Type B pancreatic cell (in vitro differentiated cells): ENCODE measurements around the gene SLC22A31. TPM values are rescaled to one million over a fixed set of nuclear protein-coding genes. Genes with fewer than 3 reads are reported as not detected.
"Not testable (repeated sequence)": the region's sequence is repeated elsewhere in the genome, so short reads cannot be mapped to it uniquely, and the experiment has no call there.

Source experiments
- DNase-seq: peaks from one replicate; pipeline ENCODE4 v3.0.0; 2021; ENCODE audit warnings: mixed read lengths; ENCODE audit not compliant: unreplicated experiment; ENCODE audit errors: extremely low spot score
- H3K27ac Mint-ChIP-seq: 2 replicates; pipeline ENCODE4 v1.8.0; 2021; ENCODE audit warnings: mild to moderate bottlenecking, mixed read lengths
- H3K27me3 Mint-ChIP-seq: 2 replicates; pipeline ENCODE4 v1.8.0; 2021; ENCODE audit warnings: mixed read lengths
- H3K36me3 Mint-ChIP-seq: 2 replicates; pipeline ENCODE4 v1.8.0; 2021; ENCODE audit warnings: mixed read lengths
- H3K4me1 Mint-ChIP-seq: one replicate; pipeline ENCODE4 v1.8.0; 2021; ENCODE audit warnings: mixed read lengths; ENCODE audit not compliant: unreplicated experiment
- H3K4me3 Mint-ChIP-seq: 2 replicates; pipeline ENCODE4 v1.8.0; 2021; ENCODE audit warnings: mild to moderate bottlenecking, mixed read lengths
- H3K9me3 Mint-ChIP-seq: 2 replicates; pipeline ENCODE4 v1.8.0; 2021; ENCODE audit warnings: mixed read lengths
- CTCF ChIP-seq: fragments of 200-600 bp; sonication (generic); conservative IDR thresholded peaks from 2 replicates; pipeline ENCODE4 v1.5.0; 2021; ENCODE audit warnings: antibody characterized with exemption, mild to moderate bottlenecking
- total RNA-seq: library from RNA; stranded (reverse); gene quantifications from 2 replicates; pipeline ENCODE4 v1.2.1, GENCODE V29; 2021; ENCODE audit warnings: low replicate concordance

The SLC22A31 gene
- total RNA-seq, 1 donor from 2014 or later = 2.9 TPM

GRCh38 chr16:89189358-89190025 is 10.8 kb downstream of the SLC22A31 start:
- peak overlapping the region; percentile 50 for H3K27ac Mint-ChIP-seq
- no peaks in the 10 kb centered on the region for H3K36me3 Mint-ChIP-seq
- peaks cover 19% of the 10 kb centered on the region for H3K27me3 Mint-ChIP-seq
- no peaks in the 10 kb centered on the region for H3K9me3 Mint-ChIP-seq
- TF ChIP-seq CTCF = no peak
- DNase-seq = no peak
- H3K4me3 Mint-ChIP-seq = peak overlapping the region; percentile 31
- H3K4me1 Mint-ChIP-seq = no peaks in the 10 kb centered on the region

GRCh38 chr16:89188471-89189357 is 11.6 kb downstream of the SLC22A31 start:
- not testable (repeated sequence) for H3K36me3 Mint-ChIP-seq, H3K9me3 Mint-ChIP-seq, DNase-seq, H3K4me1 Mint-ChIP-seq, H3K4me3 Mint-ChIP-seq
- peak overlapping the region; percentile 50 for H3K27ac Mint-ChIP-seq
- peaks cover 20% of the 10 kb centered on the region for H3K27me3 Mint-ChIP-seq

GRCh38 chr16:89187770-89188392 is 12.5 kb downstream of the SLC22A31 start:
- Mint-ChIP-seq H3K4me1 (no peaks in the 10 kb centered on the region), H3K4me3 (peak overlapping the region; percentile 34), H3K36me3 (no peaks in the 10 kb centered on the region), H3K27ac (peak overlapping the region; percentile 58), H3K9me3 (no peaks in the 10 kb centered on the region), H3K27me3 (peaks cover 23% of the 10 kb centered on the region)
- no peak for DNase-seq
- no peak for TF ChIP-seq CTCF

- Mint-ChIP-seq H3K27me3 (peaks cover 23% of the 10 kb centered on the region), H3K36me3 (no peaks in the 10 kb centered on the region), H3K4me1 (no peaks in the 10 kb centered on the region), H3K9me3 (no peaks in the 10 kb centered on the region), H3K4me3 (peak overlapping the region; percentile 34), H3K27ac (peak overlapping the region; percentile 58)
- no peak for TF ChIP-seq CTCF
- no peak for DNase-seq
Observed at GRCh38 chr16:89187032-89187769, 13.1 kb downstream of the SLC22A31 start.

GRCh38 chr16:89186593-89187031 is 13.7 kb downstream of the SLC22A31 start:
- not testable (repeated sequence) for H3K4me3 Mint-ChIP-seq, H3K36me3 Mint-ChIP-seq, H3K27ac Mint-ChIP-seq, H3K4me1 Mint-ChIP-seq, DNase-seq, H3K9me3 Mint-ChIP-seq
- H3K27me3 Mint-ChIP-seq = peaks cover 23% of the 10 kb centered on the region

- H3K27ac Mint-ChIP-seq, H3K9me3 Mint-ChIP-seq, H3K4me1 Mint-ChIP-seq, H3K4me3 Mint-ChIP-seq, DNase-seq, H3K36me3 Mint-ChIP-seq: not testable (repeated sequence)
- peaks cover 21% of the 10 kb centered on the region for H3K27me3 Mint-ChIP-seq
Observed at GRCh38 chr16:89185887-89186592, 14.3 kb downstream of the SLC22A31 start.
